ENCODE measurements around the gene OR56B4.

DNA sequence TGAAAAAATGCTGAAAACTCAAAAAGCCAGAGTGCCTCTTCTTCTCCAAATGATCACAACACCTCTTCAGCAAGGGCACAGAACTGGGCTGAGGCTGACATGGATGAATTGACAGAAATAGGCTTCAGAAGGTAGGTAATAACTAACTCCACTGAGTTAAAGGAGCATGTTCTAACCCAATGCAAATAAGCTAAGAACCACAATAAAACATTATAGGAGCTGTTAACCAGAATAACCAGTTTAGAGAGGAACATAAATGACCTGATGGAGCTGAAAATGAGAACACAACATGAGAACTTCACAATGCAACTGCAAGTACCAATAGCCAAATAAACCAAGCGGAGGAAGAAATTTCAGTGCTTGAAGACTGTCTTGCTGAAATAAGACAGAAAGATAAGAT, 9.2 kb downstream of the OR56B4 start:
- TF ChIP-seq CTCF (IDR thresholded peaks at IDR 0.05; ENCODE audit: insufficient read depth, low read length), result no peak
- no peak for TF ChIP-seq REST (IDR thresholded peaks at IDR 0.05; ENCODE audit: insufficient replicate concordance, low read depth)
- TF ChIP-seq POLR2AphosphoS5 (IDR thresholded peaks at IDR 0.05; ENCODE audit: low read depth), result no peak
